AG04449 (cell line): ENCODE measurements around the gene PLEKHA4.
"Not testable (repeated sequence)": the region's sequence is repeated elsewhere in the genome, so short reads cannot be mapped to it uniquely, and the experiment has no call there.

Experiments
- CTCF ChIA-PET: fragments of 350-600 bp; formaldehyde crosslinking; extraction: SDS; loops from one replicate; lab custom pipeline; 2021; ENCODE audit warnings: antibody characterized with exemption; lab: Yijun Ruan, JAX
- POLR2A ChIA-PET: fragments of 400-600, 350-600 bp; formaldehyde crosslinking; extraction: SDS; loops from one replicate; lab custom pipeline; 2020; ENCODE audit warnings: antibody characterized with exemption, inconsistent platforms; lab: Yijun Ruan, JAX
- DNase-seq: peaks from one replicate; pipeline ENCODE4 v3.0.0-alpha.2; 2010; ENCODE audit warnings: low read depth, low spot score
- H3K4me3 ChIP-seq: 2 replicates; pipeline ENCODE4 v1.5.1; 2011; ENCODE audit warnings: low read depth, mild to moderate bottlenecking, control low read depth, low read length
- TF ChIP-seq, protein P1 (sequence below): IDR thresholded peaks from one replicate; pipeline ENCODE4 v1.5.1; 2011; ENCODE audit warnings: mild to moderate bottlenecking, moderate library complexity, low read length, control low read depth, inconsistent platforms; ENCODE audit not compliant: insufficient read depth; ENCODE audit errors: missing control alignments

Gene PLEKHA4

GRCh38 chr19:48900477-48901406 is 32.3 kb upstream of the PLEKHA4 start:
- DNase-seq: no peak
- POLR2A ChIA-PET: interaction anchor here (0.6 to 2.4 kb wide), 11 partner anchors 18 to 93 kb away, joined by 3 to 23 read pairs (median 4); partner anchors contain the start of genes GYS1, PPP1R15A and RUVBL2

DNA sequence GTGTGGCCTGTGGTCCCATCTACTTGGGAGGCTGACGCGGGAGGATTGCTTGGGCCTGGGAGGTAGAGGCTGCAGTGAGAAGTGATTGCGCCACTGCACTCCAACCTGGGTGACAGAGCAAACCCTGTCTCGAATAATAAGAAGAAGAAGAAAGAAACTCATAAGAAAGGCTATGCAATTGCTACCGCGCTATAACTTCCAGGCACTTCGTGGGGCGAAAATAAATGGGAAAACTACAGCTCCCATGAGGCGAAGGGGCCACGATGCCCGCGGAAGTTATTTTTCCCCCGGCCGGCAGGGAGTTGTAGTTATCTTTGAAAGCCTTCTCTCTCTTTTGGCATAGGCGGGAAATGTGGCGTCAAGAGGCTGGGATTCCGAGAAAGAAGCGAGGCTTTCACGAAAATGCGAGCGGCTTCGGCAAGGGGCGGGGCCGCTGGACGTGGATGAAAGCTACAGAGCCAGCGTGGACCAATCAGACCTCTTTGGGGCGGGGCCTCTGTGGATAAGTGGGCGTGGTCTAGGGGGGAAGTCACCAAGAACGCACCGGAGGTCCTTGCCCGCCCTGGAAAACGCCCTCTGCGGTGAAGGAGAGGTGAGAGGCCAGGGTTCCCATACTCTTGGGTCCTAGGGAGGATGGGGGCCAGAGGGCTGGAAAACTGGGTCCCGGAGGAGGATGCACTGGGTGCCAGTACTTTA is 31.5 kb upstream of the PLEKHA4 start, which contains the start of gene NUCB1:
TSS of gene NUCB1 (plus strand) at position 532 of the 696 bp plus-strand sequence. CDS start 485 bp downstream, outside the sequence.
- H3K4me3 ChIP-seq: peak within 1 kb of the TSS; percentile 97
- POLR2A ChIA-PET: interaction anchor here (0.7 to 2.4 kb wide), 7 partner anchors 20 to 93 kb away, joined by 4 to 23 read pairs (median 5); partner anchors contain the start of genes GYS1 and RUVBL2
- CTCF ChIA-PET: interaction anchor here (1.5 to 2.2 kb wide), 3 partner anchors 13 to 74 kb away, joined by 4 to 8 read pairs (median 4); no protein-coding TSS in a partner anchor
- TF ChIP-seq, protein P1, sequence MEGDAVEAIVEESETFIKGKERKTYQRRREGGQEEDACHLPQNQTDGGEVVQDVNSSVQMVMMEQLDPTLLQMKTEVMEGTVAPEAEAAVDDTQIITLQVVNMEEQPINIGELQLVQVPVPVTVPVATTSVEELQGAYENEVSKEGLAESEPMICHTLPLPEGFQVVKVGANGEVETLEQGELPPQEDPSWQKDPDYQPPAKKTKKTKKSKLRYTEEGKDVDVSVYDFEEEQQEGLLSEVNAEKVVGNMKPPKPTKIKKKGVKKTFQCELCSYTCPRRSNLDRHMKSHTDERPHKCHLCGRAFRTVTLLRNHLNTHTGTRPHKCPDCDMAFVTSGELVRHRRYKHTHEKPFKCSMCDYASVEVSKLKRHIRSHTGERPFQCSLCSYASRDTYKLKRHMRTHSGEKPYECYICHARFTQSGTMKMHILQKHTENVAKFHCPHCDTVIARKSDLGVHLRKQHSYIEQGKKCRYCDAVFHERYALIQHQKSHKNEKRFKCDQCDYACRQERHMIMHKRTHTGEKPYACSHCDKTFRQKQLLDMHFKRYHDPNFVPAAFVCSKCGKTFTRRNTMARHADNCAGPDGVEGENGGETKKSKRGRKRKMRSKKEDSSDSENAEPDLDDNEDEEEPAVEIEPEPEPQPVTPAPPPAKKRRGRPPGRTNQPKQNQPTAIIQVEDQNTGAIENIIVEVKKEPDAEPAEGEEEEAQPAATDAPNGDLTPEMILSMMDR: peak; percentile 17
- peak; percentile 83 for DNase-seq

More at GRCh38 chr19:48900477-48901406, 32.3 kb upstream of the PLEKHA4 start:
- CTCF ChIA-PET: interaction anchor here (0.8 to 2.2 kb wide), 5 partner anchors 14 to 73 kb away, joined by 3 to 8 read pairs (median 4); partner anchors contain the start of gene HSD17B14
- peak overlapping the region; percentile 97 for H3K4me3 ChIP-seq
- TF ChIP-seq, protein P1: no peak

GRCh38 chr19:48899386-48899749 is 31.0 kb upstream of the PLEKHA4 start:
- ChIA-PET CTCF (interaction anchor here (1.5 to 2.2 kb wide), 3 partner anchors 12 to 74 kb away, joined by 4 to 8 read pairs (median 4); no protein-coding TSS in a partner anchor), POLR2A (interaction anchor here (0.8 to 2.4 kb wide), 5 partner anchors 19 to 94 kb away, joined by 5 to 23 read pairs (median 7); partner anchors contain the start of genes GYS1 and RUVBL2)
- DNase-seq: not testable (repeated sequence)
- H3K4me3 ChIP-seq: peak overlapping the region; percentile 97

DNA sequence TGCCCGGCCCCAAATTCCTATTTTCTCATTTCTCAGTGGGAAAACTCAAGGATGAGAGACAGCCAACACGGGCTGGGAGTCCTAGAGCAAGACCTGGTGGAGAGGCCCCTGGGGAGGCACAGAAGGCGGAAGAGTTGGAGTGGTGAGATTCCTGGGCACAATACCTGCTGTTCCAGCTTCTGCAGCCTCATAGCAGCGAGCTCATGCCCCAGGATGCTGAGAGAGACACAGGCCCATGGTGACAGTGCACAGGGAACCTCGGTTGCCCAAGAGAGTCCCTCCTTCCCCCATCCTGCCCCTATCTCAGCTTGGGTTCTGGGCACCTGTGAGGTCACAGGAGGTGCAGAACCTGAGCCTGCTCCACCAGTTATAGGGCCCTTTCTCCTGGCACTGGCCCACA is 28.8 kb upstream of the PLEKHA4 start:
- H3K4me3 ChIP-seq: no peak overlapping the region
- no peak for DNase-seq
- CTCF ChIA-PET: no interaction called here
- POLR2A ChIA-PET: no interaction called here
- TF ChIP-seq, protein P1: no peak

- TF ChIP-seq, protein P1: no peak
- CTCF ChIA-PET: interaction anchor here (1.4 kb wide), 1 partner anchor 14 kb away, joined by 3 read pairs; no protein-coding TSS in a partner anchor
- peak overlapping the region; percentile 23; the same call in 1 of the 2 replicates for H3K4me3 ChIP-seq
- POLR2A ChIA-PET: interaction anchor here (1.0 kb wide), 1 partner anchor 16 kb away, joined by 4 read pairs; no protein-coding TSS in a partner anchor
- no peak for DNase-seq
Observed at GRCh38 chr19:48896191-48896720, 27.8 kb upstream of the PLEKHA4 start.

DNA sequence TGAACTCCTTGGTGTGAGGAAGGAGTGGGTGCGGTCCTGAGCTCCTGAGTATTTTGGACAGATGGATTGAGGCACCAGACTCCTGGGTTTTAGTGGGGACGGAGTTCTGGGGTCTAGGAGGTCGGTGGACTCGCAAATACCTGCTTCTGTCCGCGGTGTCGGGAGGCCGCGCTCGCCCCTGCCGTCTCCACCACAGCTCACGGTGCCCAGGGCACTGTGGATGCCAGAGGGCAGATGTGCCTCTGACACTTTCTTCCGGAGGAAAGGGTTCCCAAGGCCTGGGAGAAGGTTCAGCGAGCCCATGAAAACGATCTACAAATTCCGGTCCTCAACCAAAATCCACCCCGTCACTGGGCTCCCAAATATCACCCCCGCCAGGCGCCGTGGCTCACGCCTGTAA is 26.8 kb upstream of the PLEKHA4 start:
- ChIA-PET CTCF (interaction anchor here (1.4 kb wide), 1 partner anchor 15 kb away, joined by 3 read pairs; no protein-coding TSS in a partner anchor), POLR2A (no interaction called here)
- TF ChIP-seq, protein P1: no peak

More for the DNA sequence above, 26.8 kb upstream of the PLEKHA4 start:
- no peak overlapping the region for H3K4me3 ChIP-seq
- no peak for DNase-seq
